ENCODE results near the gene OR5AS1.
"Not testable (repeated sequence)": the region's sequence is repeated elsewhere in the genome, so short reads cannot be mapped to it uniquely, and the experiment has no call there.

OR5AS1 gene

DNA sequence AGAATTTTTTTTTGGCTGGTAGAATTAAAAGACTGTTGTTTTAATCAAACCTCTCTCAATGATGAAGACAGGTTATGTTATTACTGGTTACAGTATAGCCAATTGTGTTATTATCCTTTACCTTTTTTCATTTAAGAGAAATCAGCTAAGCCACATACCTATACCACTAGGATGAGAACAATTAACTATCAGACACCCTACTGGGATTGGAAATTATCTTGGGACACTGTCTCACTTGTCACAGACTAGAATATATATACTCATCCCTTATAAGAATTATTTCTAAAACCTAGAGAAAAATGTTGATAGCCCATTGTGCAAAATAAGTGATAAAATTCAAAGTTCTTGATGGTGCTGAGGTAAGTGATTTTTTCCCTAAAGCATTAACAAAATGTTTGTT, at the start of gene OR5AS1:
Gene OR5AS1 (plus strand): TSS at position 301 of the 400 bp plus-strand sequence. CDS start 2,765 bp downstream, outside the sequence.
- no peak for DNase-seq (ENCODE audit: low read depth)

- no peak for DNase-seq (ENCODE audit: low read depth)
These were observed 32.9 kb upstream of the OR5AS1 start, which contains the start of gene OR5F1 for GRCh38 chr11:55994525-55994924. OR5F1 (minus strand) TSS chr11:55994625; CDS start chr11:55994625, 0 bp downstream.

- DNase-seq (ENCODE audit: low read depth) = no peak
These were observed 16.7 kb upstream of the OR5AS1 start for GRCh38 chr11:56010716-56011115.

GRCh38 chr11:56013805-56014204, 13.6 kb upstream of the OR5AS1 start:
- DNase-seq (ENCODE audit: low read depth) = no peak

- DNase-seq (ENCODE audit: low read depth) = no peak
These were observed 18.1 kb downstream of the OR5AS1 start for GRCh38 chr11:56045538-56045937.

- DNase-seq (ENCODE audit: low read depth) = no peak
These were observed 21.0 kb downstream of the OR5AS1 start for GRCh38 chr11:56048480-56048879.

DNA sequence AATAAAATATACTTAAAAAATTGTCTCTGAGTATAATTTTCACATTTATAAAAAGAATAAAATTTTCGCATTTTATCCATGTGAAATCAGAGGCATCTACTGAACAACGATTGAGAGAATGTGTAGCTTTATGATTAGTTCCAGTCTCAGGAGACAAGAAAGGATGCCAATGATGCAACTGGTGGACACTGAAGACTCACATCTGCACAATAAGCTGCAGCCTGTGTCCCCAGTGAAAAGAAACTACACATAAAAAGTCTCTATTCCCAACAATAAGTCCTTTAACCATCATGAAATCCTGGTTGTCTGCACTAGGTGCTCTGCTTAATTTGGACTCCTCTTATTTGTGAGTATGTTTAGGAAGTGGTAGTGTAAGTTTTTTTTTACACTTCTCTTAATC, 22.0 kb downstream of the OR5AS1 start:
- no peak for DNase-seq (ENCODE audit: low read depth)

DNA sequence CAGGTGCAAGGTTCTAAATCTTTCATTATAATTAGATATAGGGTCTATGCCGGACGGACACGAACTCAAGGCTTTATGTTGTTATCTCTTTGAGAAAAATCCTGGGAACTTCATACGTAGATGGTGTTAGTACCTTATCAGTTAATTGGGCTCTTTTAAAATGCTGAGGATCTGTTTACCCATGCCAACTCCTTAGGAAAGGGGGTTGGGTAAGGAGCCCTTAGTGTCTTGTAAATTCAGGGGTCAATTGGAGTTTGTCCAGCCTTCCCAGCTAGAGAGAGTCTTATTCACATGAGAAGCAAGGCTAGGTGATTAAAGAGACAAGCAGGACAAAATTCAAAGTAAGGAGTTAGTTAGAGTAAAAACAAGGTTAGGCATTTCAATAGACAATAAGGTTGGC, 28.9 kb downstream of the OR5AS1 start:
- not testable (repeated sequence) for DNase-seq (ENCODE audit: low read depth)

DNA sequence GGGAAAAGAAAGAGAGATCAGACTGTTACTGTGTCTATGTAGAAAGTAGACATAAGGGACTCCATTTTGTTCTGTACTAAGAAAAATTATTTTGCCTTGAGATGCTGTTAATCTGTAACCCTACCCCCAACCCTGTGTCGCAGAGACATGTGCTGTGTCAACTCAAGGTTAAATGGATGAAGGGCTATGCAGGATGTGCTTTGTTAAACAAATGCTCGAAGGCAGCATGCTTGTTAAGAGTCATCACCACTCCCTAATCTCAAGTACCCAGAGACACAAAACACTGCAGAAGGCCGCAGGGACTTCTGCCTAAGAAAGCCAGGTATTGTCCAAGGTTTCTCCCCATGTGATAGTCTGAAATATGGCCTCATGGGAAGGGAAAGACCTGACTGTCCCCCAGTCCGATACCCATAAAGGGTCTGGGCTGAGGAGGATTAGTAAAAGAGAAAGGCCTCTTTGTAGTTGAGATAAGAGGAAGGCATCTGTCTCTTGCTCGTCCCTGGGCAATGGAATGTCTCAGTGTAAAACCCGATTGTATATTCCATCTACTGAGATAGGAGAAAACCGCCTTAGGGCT, 30.3 kb downstream of the OR5AS1 start:
- DNase-seq (ENCODE audit: low read depth) = not testable (repeated sequence)

DNA sequence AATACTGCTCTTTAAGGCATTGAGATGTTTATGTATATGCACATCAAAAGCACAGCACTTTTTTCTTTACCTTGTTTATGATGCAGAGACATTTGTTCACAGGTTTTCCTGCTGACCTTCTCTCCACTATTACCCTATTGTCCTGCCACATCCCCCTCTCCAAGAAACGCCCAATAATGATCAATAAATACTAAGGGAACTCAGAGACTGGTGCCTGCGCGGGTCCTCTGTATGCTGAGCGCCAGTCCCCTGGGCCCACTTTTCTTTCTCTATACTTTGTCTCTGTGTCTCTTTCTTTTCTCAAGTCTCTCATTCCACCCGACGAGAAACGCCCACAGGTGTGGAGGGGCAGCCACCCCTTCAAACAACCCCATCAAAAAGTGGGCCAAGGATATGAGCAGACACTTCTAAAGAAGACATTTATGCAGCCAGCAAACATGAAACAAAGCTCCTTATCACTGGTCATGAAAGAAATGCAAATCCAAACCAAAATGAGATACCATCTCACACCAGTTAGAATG, 30.9 kb downstream of the OR5AS1 start:
- not testable (repeated sequence) for DNase-seq (ENCODE audit: low read depth)

DNA sequence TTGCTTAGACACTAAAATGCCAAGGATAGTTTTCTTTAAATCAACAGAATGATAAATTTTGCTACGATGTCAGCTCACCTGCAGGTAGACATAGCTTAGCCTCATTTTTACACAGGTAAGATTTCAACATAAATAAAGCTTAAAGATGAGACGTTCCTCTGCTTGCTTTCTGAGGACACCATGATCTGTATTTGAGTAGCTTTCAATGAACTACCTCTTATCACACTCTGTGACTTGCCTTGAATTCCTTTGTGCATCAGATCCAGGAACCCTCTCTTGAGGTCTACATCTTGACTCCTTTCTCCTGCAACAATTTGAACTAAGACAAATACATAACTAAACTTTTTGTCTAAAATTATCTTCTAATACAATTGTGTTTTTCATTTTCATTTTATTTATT, 39.5 kb downstream of the OR5AS1 start:
- DNase-seq (ENCODE audit: low read depth) = no peak

Data from HS-5 (cell line).